T-helper 1 cell treated with Interleukin-12 subunit alpha and Interleukin-12 subunit beta and Interleukin-4 antibody, amounts not matched to agents 30 μg/mL and 1 μg/mL, for 36 hours (primary cell): ENCODE measurements around the gene STAT3.
"Not testable (repeated sequence)": the region's sequence is repeated elsewhere in the genome, so short reads cannot be mapped to it uniquely, and the experiment has no call there.

ENCODE experiments used
- H3K27ac Mint-ChIP-seq: one replicate; pipeline ENCODE4 v1.8.0; 2021; ENCODE audit warnings: mild to moderate bottlenecking, mixed read lengths
- H3K27me3 Mint-ChIP-seq: one replicate; pipeline ENCODE4 v1.8.0; 2021; ENCODE audit warnings: low read depth, mixed read lengths
- H3K36me3 Mint-ChIP-seq: one replicate; pipeline ENCODE4 v1.8.0; 2021; ENCODE audit warnings: low read depth, mixed read lengths
- H3K4me1 Mint-ChIP-seq: one replicate; pipeline ENCODE4 v1.8.0; 2021; ENCODE audit warnings: low read depth, mixed read lengths
- H3K4me3 Mint-ChIP-seq: one replicate; pipeline ENCODE4 v1.8.0; 2021; ENCODE audit warnings: mild to moderate bottlenecking, moderate library complexity, mixed read lengths
- H3K9me3 Mint-ChIP-seq: one replicate; pipeline ENCODE4 v1.8.0; 2021; ENCODE audit warnings: mixed read lengths

Gene STAT3

GRCh38 chr17:42378959-42379594, 9.2 kb downstream of the STAT3 start:
- H3K9me3 Mint-ChIP-seq: no peaks in the 10 kb centered on the region

DNA sequence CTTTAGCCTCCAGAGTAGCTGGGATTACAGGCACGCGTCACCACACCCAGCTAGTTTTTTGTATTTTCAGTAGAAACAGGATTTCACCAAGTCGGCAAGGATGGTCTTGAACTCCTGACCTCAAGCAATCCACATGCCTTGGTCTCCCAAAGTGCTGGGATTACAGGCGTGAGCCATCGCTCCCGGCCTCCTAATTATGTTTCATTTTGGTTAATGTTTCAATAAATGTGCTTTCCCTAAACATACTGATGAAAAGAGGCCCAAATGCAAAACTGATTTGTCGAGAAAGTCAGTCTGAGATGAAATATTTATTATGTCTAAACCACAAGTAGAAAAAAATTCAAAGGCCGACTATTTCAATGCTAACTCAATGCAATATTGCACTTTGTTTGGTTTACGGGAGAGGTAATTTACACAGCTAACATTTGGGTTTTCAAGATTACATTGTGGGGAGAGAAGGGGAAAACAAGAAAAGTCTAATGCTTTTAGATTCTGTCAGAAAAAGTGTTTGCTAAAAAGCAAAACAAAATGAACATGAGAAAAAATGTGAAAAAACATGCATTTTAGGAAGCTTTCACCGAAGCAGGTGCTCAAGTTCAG, 9.8 kb downstream of the STAT3 start:
- Mint-ChIP-seq H3K4me3 (peak overlapping the region; percentile 79), H3K36me3 (peaks cover 18% of the 10 kb centered on the region), H3K27me3 (no peaks in the 10 kb centered on the region)

More at GRCh38 chr17:42378959-42379594, 9.2 kb downstream of the STAT3 start:
- H3K4me3 Mint-ChIP-seq: peak overlapping the region; percentile 79
- peaks cover 50% of the 10 kb centered on the region for H3K4me1 Mint-ChIP-seq
- no peaks in the 10 kb centered on the region for H3K27me3 Mint-ChIP-seq
- H3K27ac Mint-ChIP-seq: peak overlapping the region; percentile 82
- H3K36me3 Mint-ChIP-seq: peaks cover 18% of the 10 kb centered on the region

DNA sequence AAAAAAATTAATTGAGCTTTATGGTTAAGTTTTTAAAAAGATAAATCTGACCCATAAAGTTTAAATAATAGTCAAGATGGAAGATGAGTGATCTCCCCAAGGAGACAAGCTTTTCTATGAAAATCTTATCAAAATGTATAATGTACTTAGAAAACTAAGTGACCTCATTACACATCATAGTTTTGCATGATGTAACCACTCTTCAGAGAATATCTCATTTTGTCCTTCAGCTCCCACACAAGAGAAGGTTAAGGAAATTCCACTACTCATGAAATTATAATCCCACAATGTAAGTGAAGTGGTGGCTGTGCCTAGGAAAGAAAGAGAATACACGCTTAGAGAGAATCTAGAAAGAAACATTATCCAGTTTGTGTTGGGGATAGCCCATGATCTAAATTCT, 14.3 kb downstream of the STAT3 start:
- no peak overlapping the region for H3K27ac Mint-ChIP-seq
- H3K36me3 Mint-ChIP-seq: peaks cover 20% of the 10 kb centered on the region
- peaks cover 34% of the 10 kb centered on the region for H3K4me1 Mint-ChIP-seq
- peaks cover 4% of the 10 kb centered on the region for H3K9me3 Mint-ChIP-seq
- H3K4me3 Mint-ChIP-seq: no peak overlapping the region
- H3K27me3 Mint-ChIP-seq: no peaks in the 10 kb centered on the region

More for the DNA sequence above, 9.8 kb downstream of the STAT3 start:
- Mint-ChIP-seq H3K9me3 (no peaks in the 10 kb centered on the region), H3K27ac (peak overlapping the region; percentile 82), H3K4me1 (peaks cover 51% of the 10 kb centered on the region)

- peaks cover 31% of the 10 kb centered on the region for H3K4me1 Mint-ChIP-seq
- H3K27me3 Mint-ChIP-seq: no peaks in the 10 kb centered on the region
- peak overlapping the region; percentile 4 for H3K27ac Mint-ChIP-seq
- peaks cover 22% of the 10 kb centered on the region for H3K36me3 Mint-ChIP-seq
- H3K4me3 Mint-ChIP-seq: no peak overlapping the region
- H3K9me3 Mint-ChIP-seq: peaks cover 4% of the 10 kb centered on the region
These were observed 16.1 kb downstream of the STAT3 start for GRCh38 chr17:42372142-42372541.

DNA sequence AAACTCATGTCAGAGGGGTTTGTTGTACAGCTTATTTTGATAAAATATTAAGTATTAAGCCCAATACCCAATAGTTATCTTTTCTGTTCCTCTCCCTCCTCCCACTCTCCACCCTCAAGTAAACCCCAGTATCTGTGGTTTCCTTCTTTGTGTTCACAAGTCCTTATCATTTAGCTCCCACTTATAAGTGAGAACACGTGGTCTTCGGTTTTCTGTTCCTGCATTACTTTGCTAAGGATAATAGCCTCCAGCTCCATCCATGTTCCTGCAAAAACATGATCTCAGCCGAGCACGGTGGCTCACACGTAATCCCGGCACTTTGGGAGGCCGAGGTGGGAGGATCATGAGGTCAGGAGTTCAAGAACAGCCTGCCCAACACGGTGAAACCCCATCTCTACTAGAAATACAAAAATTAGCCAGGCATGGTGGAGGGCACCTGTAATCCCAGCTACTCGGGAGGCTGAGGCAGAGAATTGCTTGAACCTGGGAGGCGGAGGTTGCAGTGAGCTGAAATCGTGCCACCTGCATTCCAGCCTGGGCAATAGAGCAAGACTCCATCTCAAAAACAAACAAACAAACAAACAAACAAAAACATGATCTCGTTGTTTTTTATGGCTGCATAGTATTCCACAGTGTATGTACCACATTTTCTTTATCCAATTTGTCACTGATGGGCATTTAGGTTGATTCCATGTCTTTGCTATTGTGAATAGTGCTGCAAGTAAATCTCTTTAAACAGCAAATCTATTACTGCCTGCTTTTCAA, 19.3 kb downstream of the STAT3 start:
- not testable (repeated sequence) for H3K27me3 Mint-ChIP-seq, H3K27ac Mint-ChIP-seq, H3K4me3 Mint-ChIP-seq, H3K9me3 Mint-ChIP-seq
- Mint-ChIP-seq H3K4me1 (peaks cover 45% of the 10 kb centered on the region), H3K36me3 (peaks cover 31% of the 10 kb centered on the region)

DNA sequence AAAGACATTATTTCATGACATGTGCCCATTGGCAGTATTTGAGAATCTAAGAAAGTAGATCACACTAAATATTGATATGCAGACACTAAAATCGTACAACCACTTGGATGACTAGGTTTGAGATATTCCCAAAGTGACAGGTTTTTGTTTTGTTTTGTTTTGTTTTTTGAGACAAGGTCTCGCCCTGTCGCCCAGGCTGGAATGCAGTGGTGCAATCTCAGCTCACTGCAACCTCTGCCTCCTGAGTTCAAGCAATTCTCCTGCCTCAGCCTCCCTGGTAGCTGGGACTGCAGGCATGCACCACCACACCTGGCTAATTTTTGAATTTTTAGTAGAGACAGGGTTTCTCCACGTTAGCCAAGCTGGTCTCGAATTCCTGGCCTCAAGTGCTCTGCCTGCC, 19.9 kb downstream of the STAT3 start:
- H3K9me3 Mint-ChIP-seq, H3K27ac Mint-ChIP-seq, H3K4me3 Mint-ChIP-seq, H3K27me3 Mint-ChIP-seq: not testable (repeated sequence)
- Mint-ChIP-seq H3K36me3 (peaks cover 36% of the 10 kb centered on the region), H3K4me1 (peaks cover 48% of the 10 kb centered on the region)

DNA sequence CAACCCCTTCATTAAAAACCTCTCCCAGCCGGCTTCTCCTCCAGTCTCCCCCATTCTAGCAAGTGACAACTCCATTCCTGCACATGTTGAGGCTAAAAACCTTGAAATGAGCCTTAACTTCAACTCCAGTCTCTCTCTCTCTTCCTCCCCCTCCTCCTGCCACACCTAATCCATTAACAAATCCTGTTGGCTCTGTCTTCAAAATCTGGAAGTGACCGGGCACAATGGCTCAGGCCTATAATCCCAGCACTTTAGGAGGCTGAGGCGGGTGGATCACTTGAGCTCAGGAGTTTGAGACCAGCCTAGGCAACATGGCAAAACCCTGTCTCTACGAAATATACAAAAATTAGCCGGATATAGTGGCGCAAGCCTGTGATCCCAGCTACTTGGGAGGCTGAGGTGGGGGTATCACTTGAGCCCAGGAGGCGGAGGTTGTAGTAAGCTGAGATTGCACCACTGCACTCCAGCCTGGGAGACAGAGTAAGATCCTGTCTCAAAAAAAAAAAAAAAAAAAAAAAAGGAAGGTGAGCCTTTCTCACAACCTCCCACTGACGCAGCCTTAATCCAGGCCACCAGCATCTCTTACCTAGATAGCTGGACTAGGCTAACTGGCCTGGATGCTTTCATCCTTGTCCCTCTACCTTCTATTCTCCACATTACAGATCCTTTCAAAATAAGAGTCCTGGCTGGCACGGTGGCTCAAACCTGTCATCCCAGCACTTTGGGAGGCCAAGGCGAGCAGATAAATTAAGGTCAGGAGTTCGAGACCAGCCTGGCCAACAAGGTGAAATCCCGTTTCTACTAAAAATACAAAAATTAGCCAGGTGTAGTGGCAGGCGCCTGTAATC, 21.8 kb downstream of the STAT3 start:
- not testable (repeated sequence) for H3K9me3 Mint-ChIP-seq, H3K4me3 Mint-ChIP-seq, H3K27me3 Mint-ChIP-seq
- peak overlapping the region; percentile 23 for H3K27ac Mint-ChIP-seq
- peaks cover 42% of the 10 kb centered on the region for H3K36me3 Mint-ChIP-seq
- H3K4me1 Mint-ChIP-seq: peaks cover 66% of the 10 kb centered on the region

GRCh38 chr17:42365136-42365535, 23.1 kb downstream of the STAT3 start:
- no peaks in the 10 kb centered on the region for H3K9me3 Mint-ChIP-seq
- peak overlapping the region; percentile 1 for H3K4me3 Mint-ChIP-seq
- peaks cover 34% of the 10 kb centered on the region for H3K36me3 Mint-ChIP-seq
- H3K27ac Mint-ChIP-seq: no peak overlapping the region
- H3K4me1 Mint-ChIP-seq: peaks cover 65% of the 10 kb centered on the region
- no peaks in the 10 kb centered on the region for H3K27me3 Mint-ChIP-seq

DNA sequence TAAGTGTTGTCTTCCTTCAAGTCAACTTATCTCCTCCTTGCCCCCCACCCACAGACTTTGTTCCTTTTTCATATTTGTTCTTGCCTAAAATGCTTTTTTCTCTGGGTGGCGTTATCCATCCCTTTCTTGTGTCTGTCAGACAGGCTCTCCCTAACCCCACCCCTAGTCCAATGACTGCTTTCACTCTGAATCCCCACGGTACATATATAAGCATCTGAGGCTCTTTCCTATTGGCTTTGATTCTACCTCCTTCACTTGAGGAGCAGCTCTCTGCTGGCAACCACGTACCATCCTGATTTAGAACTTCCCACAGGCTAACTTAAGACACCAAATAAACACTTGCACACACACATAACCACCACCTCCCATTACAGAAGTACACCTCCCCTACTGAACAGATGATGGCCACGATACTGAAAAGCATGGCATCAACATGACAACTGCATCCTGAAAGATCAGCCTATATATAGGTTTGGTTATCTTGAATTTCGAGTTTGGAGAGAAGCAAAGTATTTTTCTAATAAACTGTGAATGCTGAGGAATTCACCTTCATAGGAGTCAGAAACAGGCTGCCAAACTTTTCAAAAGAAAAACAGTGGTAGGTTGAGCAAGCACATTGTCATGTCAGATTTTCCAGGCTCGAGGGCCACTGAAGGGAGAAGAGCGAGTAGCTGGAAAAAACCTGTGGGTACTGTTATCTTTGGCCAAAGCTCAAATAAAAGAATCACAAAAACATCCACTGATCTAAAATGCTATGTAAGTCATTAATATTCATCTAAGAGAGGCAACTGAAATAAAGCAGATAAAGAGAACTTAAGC, 24.3 kb downstream of the STAT3 start:
- peak overlapping the region; percentile 8 for H3K4me3 Mint-ChIP-seq
- no peaks in the 10 kb centered on the region for H3K9me3 Mint-ChIP-seq
- H3K36me3 Mint-ChIP-seq: peaks cover 40% of the 10 kb centered on the region
- peaks cover 68% of the 10 kb centered on the region for H3K4me1 Mint-ChIP-seq
- H3K27ac Mint-ChIP-seq: peak overlapping the region; percentile 68
- no peaks in the 10 kb centered on the region for H3K27me3 Mint-ChIP-seq

GRCh38 chr17:42363231-42363630, 25.0 kb downstream of the STAT3 start:
- Mint-ChIP-seq H3K36me3 (peaks cover 41% of the 10 kb centered on the region), H3K4me1 (peaks cover 69% of the 10 kb centered on the region), H3K9me3 (no peaks in the 10 kb centered on the region), H3K27ac (peak overlapping the region; percentile 71), H3K4me3 (no peak overlapping the region), H3K27me3 (no peaks in the 10 kb centered on the region)

DNA sequence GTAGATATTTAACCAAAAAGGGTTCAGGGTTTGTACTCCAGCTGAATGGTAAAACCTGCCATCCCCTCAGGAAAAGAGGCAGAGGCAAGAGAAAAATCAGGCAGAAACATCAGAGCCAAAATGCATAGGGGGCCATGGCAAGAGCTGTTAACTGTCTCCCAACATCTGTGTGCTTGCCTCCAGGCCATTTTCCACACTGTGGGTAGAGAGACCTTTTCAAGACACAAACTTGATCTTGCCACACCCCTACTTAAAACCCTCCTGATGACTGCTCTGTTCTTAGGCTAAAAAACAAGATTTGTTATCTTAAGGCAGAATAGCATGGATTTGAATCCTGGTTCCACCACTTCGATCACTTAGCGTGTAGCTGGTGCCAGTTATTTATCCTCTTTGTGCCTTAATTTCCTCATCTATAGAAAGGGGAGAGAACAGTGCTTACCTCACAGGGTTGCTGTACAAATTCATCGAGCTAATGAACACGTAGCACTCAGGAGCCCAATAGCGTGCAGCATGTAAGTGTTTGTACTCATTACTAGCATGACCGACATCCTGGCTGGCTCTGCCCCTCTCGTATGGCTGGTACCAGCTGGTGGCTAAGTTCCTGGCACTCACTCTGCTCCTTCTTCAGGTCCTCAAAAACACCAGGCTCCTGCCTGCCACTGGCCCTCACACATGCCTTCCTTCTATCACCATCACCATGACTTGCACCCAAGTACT, 25.8 kb downstream of the STAT3 start:
- Mint-ChIP-seq H3K27ac (peak overlapping the region; percentile 85), H3K9me3 (no peaks in the 10 kb centered on the region), H3K4me1 (peaks cover 67% of the 10 kb centered on the region), H3K36me3 (peaks cover 39% of the 10 kb centered on the region), H3K27me3 (no peaks in the 10 kb centered on the region), H3K4me3 (no peak overlapping the region)

GRCh38 chr17:42361781-42362186, 26.5 kb downstream of the STAT3 start:
- no peaks in the 10 kb centered on the region for H3K9me3 Mint-ChIP-seq
- peak overlapping the region; percentile 5 for H3K4me3 Mint-ChIP-seq
- H3K36me3 Mint-ChIP-seq: peaks cover 39% of the 10 kb centered on the region
- H3K27me3 Mint-ChIP-seq: no peaks in the 10 kb centered on the region
- H3K27ac Mint-ChIP-seq: peak overlapping the region; percentile 85
- peaks cover 65% of the 10 kb centered on the region for H3K4me1 Mint-ChIP-seq

DNA sequence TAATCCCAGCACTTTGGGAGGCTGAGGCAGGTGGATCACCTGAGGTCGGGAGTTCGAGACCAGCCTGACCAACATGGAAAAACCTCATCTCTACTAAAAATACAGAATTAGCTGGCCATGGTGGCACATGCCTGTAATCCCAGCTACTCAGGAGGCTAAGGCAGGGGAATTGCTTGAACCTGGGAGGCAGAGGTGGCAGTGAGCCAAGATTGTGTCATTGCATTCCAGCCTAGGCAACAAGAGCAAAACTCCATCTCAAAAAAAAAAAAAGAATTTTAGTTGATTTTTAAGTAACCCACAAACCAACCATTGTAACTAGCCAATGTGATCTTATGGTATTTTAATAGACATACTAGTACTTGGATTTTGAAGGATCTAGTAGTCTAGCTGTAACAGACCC, 27.9 kb downstream of the STAT3 start:
- H3K4me3 Mint-ChIP-seq, H3K27ac Mint-ChIP-seq, H3K9me3 Mint-ChIP-seq, H3K27me3 Mint-ChIP-seq: not testable (repeated sequence)
- H3K4me1 Mint-ChIP-seq: peaks cover 62% of the 10 kb centered on the region
- peaks cover 39% of the 10 kb centered on the region for H3K36me3 Mint-ChIP-seq
